Subcutaneous abdominal adipose tissue (tissue), 5 donors: Measurements from ENCODE around the gene PXMP4.

Experiments
- H3K27ac ChIP-seq: one replicate; pipeline ENCODE4 v1.7.0; 2013; ENCODE audit warnings: low read depth, mild to moderate bottlenecking, inconsistent platforms, low read length, moderate library complexity
- H3K27me3 ChIP-seq, 5 donors: one replicate each; pipeline ENCODE4 v1.7.0; 2013; ENCODE audit warnings: low read length in 5 of 5, inconsistent platforms in 1 of 5; ENCODE audit not compliant: control insufficient read depth in 5 of 5, insufficient read depth in 4 of 5
- H3K36me3 ChIP-seq, 5 donors: one replicate each; pipeline ENCODE4 v1.7.0; 2013; ENCODE audit warnings: low read length in 5 of 5; ENCODE audit not compliant: control insufficient read depth in 5 of 5, insufficient read depth in 5 of 5
- H3K4me1 ChIP-seq, 5 donors: one replicate each; pipeline ENCODE4 v1.7.0; 2013; ENCODE audit warnings: low read length in 5 of 5, mild to moderate bottlenecking in 3 of 5, moderate library complexity in 1 of 5; ENCODE audit not compliant: control insufficient read depth in 5 of 5, insufficient read depth in 5 of 5
- H3K4me3 ChIP-seq, 5 donors: one replicate each; pipeline ENCODE4 v1.7.0; 2013; ENCODE audit warnings: low read length in 5 of 5, low read depth in 1 of 5
- H3K9ac ChIP-seq, 5 donors: one replicate each; pipeline ENCODE4 v1.7.0; 2013; ENCODE audit warnings: low read length in 5 of 5, mild to moderate bottlenecking in 4 of 5, moderate library complexity in 3 of 5
- H3K9me3 ChIP-seq, 5 donors: one replicate each; pipeline ENCODE4 v1.7.0; 2013; ENCODE audit warnings: low read length in 5 of 5; ENCODE audit not compliant: control insufficient read depth in 5 of 5
- donor health status: healthy.
- donor health status: healthy.
- donor health status: healthy.
- donor health status: healthy.
- donor health status: healthy.

PXMP4 gene

DNA sequence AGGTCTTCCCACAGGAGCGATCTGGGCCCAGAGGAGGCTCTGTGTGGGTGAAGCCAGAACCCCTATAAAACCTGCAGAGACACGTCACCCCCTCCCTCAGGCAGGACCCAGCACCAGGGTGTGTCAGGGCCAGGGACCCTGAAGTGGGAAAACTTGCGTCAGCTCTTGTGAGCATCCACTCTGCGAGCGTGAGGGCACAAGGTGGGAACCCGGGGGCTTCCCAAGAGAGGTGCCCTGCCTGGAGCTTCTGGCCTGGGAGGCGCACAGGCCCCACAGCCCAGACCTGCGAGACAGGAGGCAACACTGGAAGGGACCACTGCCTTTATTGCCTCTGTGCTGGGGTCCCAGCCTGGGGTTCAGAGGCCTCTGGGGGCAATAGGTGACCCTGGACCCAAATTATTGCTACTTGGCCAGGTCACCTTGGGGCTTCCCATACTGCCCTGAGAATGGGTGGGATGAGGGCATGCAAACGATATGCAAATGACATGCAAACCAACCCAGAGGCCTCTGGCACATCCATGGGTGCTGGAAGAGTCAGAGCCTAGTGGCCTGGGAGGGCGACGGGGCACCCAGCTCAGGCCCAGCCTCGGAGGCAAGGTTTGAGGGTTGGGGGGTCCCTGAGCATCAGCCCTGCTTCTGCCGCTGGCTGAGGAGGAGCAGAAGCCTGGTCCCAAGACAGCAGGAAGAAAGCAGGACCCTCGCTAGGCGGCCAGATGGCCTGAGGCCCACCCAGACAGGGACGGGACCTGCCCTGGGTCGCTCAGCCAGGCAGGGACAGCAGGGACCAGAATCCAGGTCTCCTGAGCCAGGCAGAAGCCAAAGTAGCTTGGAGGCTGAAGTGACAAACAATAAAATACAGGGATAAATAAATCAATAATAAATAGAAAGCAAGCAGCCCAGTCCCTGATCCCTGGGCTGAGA lies 63.1 kb downstream of the PXMP4 start:
- Histone ChIP-seq H3K4me3 (no peak overlapping the region), H3K27ac (no peak overlapping the region), H3K36me3 (peaks cover 0 to 39% (median 31%) of the 10 kb centered on the region in 5 donors), H3K27me3 (no peaks in the 10 kb centered on the region), H3K4me1 (peaks cover 0 to 11% (median 8%) of the 10 kb centered on the region in 5 donors), H3K9ac (no peak overlapping the region), H3K9me3 (no peaks in the 10 kb centered on the region)

DNA sequence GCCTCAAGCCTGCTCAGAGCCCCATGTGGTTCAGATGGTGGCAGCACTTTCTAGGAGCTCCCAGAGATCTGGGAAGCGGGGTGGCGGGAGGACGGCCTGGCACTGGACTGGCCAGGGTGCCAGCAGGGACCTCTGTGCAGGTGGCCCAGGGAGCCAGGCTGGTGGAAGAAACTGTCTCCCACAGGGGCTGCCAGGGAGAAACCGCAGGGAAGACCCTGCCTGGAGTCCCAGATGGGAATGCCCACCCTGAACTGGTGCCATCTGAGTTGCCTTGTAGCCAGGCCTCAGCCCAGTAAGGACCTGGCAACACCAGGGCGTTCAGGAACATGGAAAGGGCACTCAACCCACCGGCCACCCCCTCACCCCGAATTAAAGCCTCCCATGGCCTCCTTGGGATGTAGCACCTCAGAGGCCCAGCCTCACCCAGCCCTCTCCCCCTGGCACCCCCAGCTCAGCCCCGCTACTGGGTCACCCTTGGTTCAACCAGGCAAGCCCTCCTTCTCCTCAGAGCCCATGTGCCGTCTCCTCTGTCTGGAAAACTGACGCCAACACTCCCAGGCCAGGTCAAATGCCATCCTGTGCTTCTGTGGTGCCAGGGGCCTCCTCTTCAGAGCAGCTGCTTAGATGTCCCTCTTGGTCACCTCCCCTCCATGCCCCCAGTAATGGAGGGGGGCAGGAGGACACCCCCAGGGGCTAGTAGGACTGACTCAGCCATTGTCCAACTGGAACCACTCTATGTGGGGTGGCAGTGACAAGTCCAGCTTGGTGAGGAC lies 63.9 kb downstream of the PXMP4 start:
- no peak overlapping the region for H3K4me3 ChIP-seq
- H3K27me3 ChIP-seq, result no peaks in the 10 kb centered on the region
- no peak overlapping the region for H3K27ac ChIP-seq
- no peaks in the 10 kb centered on the region for H3K9me3 ChIP-seq
- peaks cover 0 to 11% (median 8%) of the 10 kb centered on the region in 5 donors for H3K4me1 ChIP-seq
- H3K36me3 ChIP-seq, result peaks cover 0 to 39% (median 31%) of the 10 kb centered on the region in 5 donors
- H3K9ac ChIP-seq, result no peak overlapping the region

DNA sequence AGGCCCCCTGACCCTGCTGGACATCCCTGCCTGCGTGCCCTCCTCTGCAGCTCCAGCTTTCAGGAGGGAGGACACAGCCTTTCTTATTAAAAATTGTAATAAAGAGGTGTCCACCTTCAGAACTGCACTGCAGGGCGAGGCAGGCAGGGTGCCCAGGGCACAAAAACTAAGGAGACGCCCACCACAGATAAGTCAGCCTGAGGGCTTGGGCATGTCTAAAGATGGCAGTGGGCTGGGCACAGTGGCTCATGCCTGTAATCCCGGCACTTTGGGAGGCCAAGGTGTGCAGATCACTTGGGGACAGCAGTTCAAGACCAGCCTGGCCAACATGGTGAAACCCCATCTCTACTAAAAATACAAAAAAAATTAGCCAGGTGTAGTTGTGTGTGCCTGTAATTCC lies 64.9 kb downstream of the PXMP4 start:
- no peaks in the 10 kb centered on the region for H3K9me3 ChIP-seq

DNA sequence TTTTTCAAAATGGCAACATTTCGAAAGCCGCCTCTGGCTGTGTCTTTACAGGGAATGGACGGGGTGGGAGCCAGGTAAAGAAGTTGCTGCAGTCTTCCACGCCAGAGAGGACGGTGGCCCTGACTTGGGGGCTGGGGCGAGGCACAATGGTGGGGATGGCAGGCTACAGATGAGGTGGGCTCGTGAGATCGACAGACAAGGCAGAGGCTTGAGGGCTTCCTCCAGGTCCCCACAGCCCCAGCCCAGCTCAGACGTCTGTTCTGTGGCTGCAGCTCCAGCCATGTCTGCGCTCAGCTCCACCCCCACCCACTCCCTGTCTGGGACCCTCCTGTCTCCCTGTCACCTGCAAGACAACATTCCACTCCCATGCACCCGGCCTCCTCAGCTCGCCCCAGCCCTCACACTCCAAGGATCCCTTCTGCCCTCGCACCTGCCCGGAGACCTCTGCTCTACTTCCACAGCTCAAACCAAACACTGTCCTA lies 65.4 kb downstream of the PXMP4 start:
- Histone ChIP-seq H3K36me3 (peaks cover 0 to 30% (median 24%) of the 10 kb centered on the region in 5 donors), H3K4me3 (no peak overlapping the region), H3K27me3 (no peaks in the 10 kb centered on the region), H3K9me3 (no peaks in the 10 kb centered on the region), H3K4me1 (peaks cover 0 to 11% (median 8%) of the 10 kb centered on the region in 5 donors), H3K9ac (no peak overlapping the region), H3K27ac (no peak overlapping the region)

More for the DNA sequence above, 64.9 kb downstream of the PXMP4 start:
- Histone ChIP-seq H3K4me3 (no peak overlapping the region), H3K27ac (no peak overlapping the region), H3K36me3 (peaks cover 0 to 35% (median 28%) of the 10 kb centered on the region in 5 donors), H3K9ac (no peak overlapping the region), H3K4me1 (peaks cover 0 to 11% (median 8%) of the 10 kb centered on the region in 5 donors), H3K27me3 (no peaks in the 10 kb centered on the region)

DNA sequence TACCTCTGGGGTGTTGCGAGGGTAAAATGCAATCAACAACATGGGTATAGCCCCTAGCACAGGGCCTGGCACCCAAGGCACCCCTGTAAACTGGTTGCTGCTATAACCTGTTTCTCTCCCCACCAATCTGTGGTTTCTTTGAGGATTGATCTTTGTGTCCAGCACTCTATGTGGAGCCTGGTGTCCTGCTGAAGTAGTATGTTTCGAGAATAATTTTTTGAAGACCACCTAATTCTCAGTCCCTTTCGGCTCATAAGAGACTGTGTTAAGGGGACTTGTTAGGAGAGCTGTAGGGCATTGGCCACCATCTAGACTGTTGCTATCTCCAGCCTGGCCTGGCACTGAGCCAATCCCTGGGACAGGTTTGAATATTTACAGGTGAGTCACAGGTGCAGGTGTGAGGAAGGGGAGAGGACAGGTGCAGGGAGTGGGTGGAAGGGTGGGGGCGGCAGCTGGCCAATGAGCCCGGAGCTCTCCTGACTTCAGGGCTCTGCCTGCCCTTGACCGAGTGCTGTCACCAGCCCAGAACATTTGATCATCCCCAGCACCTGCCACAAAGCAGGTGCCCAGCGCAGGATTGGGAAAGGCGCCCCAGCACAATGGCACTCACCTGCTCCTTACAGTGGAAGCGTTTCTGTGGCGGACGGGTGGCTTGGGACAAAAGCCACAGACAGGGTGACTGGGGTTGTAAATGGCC lies 66.1 kb downstream of the PXMP4 start:
- H3K27ac ChIP-seq, result no peak overlapping the region
- H3K9ac ChIP-seq, result no peak overlapping the region
- peaks cover 0 to 24% (median 17%) of the 10 kb centered on the region in 5 donors for H3K36me3 ChIP-seq
- H3K4me1 ChIP-seq, result peaks cover 0 to 17% (median 14%) of the 10 kb centered on the region in 5 donors
- H3K9me3 ChIP-seq, result no peaks in the 10 kb centered on the region
- no peak overlapping the region for H3K4me3 ChIP-seq
- no peaks in the 10 kb centered on the region for H3K27me3 ChIP-seq

DNA sequence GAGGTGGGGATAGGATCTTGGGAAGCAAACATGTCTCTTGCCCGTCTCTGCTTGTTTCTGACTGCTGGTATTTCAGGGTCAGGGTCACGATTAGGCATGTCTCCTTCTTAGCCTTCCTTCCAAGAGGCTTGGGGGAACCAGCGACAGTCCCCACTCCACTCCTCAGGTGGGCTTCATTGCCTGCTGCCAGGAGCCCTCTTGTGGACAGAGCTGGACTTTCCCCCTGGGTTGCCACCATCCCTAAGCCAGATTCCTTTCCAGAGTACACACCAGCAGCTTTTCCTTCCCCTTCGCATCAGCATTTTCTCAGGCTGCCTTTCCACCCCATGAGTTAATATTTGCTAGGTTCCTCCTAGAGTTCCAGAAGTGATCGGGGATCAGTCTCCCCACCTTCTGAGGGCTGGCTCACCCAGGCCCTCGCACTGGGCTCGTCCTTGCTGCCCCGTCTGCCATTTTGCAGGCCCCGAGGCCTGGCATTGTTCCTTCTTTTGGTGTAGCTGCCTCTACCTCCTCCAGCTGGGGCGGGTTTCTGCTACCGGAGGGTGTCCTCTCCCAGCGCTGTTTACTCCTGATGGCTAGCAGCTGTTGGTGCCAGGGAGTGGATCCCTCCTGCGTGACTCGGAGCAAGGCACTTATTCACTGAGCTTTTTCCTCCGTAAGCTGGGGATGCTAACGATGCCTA lies 66.8 kb downstream of the PXMP4 start:
- H3K27ac ChIP-seq, result no peak overlapping the region
- H3K9ac ChIP-seq, result peak overlapping the region in 1 of 5 donors; percentile 14
- no peaks in the 10 kb centered on the region for H3K27me3 ChIP-seq
- H3K9me3 ChIP-seq, result no peaks in the 10 kb centered on the region
- peaks cover 0 to 17% (median 12%) of the 10 kb centered on the region in 5 donors for H3K36me3 ChIP-seq
- peaks cover 2 to 22% (median 15%) of the 10 kb centered on the region in 5 donors for H3K4me1 ChIP-seq
- H3K4me3 ChIP-seq, result no peak overlapping the region
